Breast epithelium (tissue), 4 donors: ENCODE data around the gene SPTBN1. TPM values are rescaled to one million over a fixed set of nuclear protein-coding genes. Genes with fewer than 3 reads are reported as not detected.
"Not testable (repeated sequence)": the region's sequence is repeated elsewhere in the genome, so short reads cannot be mapped to it uniquely, and the experiment has no call there.

ENCODE experiments used
- DNase-seq, 2 donors: peaks; one replicate each; pipeline ENCODE4 v3.0.0-alpha.2; 2019; ENCODE audit warnings: low spot score in 2 of 2
- H3K27ac ChIP-seq, 2 donors: fragments of 200-600 bp; sonication (generic) in 1 of 2; one replicate each; pipeline ENCODE4 v1.5.1; 2016 to 2019; ENCODE audit warnings: mild to moderate bottlenecking in 1 of 2
- H3K27me3 ChIP-seq, 2 donors: fragments of 200-600 bp; sonication (generic) in 1 of 2; one replicate each; pipeline versions ENCODE4 v1.5.1 to v1.6.0; 2017 to 2019; ENCODE audit warnings: control low read depth in 1 of 2, mild to moderate bottlenecking in 1 of 2
- H3K36me3 ChIP-seq: fragments of 200-600 bp; one replicate; pipeline ENCODE4 v1.5.1; 2019
- H3K4me1 ChIP-seq, 2 donors: fragments of 200-600 bp; sonication (generic); one replicate each; pipeline ENCODE4 v1.5.1; 2016 to 2019; ENCODE audit warnings: control low read depth in 1 of 2
- H3K4me3 ChIP-seq, 3 donors: fragments of 200-600 bp; sonication (generic); 1 replicate in 2 of 3; 2 replicates in 1 of 3; pipeline ENCODE4 v1.5.1; 2016 to 2019; ENCODE audit warnings: mild to moderate bottlenecking in 3 of 3, moderate library complexity in 2 of 3
- H3K9me3 ChIP-seq, 2 donors: fragments of 200-600 bp; sonication (generic) in 1 of 2; one replicate each; pipeline ENCODE4 v1.5.1; 2016 to 2019; ENCODE audit warnings: control low read depth in 1 of 2
- POLR2A ChIP-seq: fragments of 450-650 bp; IDR thresholded peaks from one replicate; pipeline ENCODE4 v1.6.1; 2016; ENCODE audit warnings: antibody characterized with exemption, mild to moderate bottlenecking, moderate library complexity
- POLR2AphosphoS5 ChIP-seq, 3 donors: sonication (generic); formaldehyde crosslinking; IDR thresholded peaks; one replicate each; pipeline ENCODE4 v1.6.1; 2017; ENCODE audit warnings: antibody characterized with exemption in 3 of 3
- intact Hi-C: fragments of 100-400 bp; cut with DNase I; formaldehyde crosslinking; loops from one replicate; pipeline ENCODE4 v1.15.1; 2023; ENCODE audit warnings: low total_unique reads
- total RNA-seq, 3 donors: library from RNA; depleted of rRNA; stranded (reverse); fragments of >200 nt; gene quantifications; one replicate each; pipeline ENCODE4 v1.1.0, GENCODE V29; 2016
- TF ChIP-seq, protein P1 (sequence below), 3 donors: fragments of 450-650 bp; IDR thresholded peaks; one replicate each; pipeline ENCODE4 v1.5.1; 2016 to 2017; ENCODE audit warnings: antibody characterized with exemption in 3 of 3, mild to moderate bottlenecking in 3 of 3, moderate library complexity in 3 of 3

The SPTBN1 gene
- total RNA-seq, 3 donors from 2014 or later: 223 to 1,216 (median 273) TPM

GRCh38 chr2:54513363-54513715 lies 57.2 kb downstream of the SPTBN1 start:
- Histone ChIP-seq H3K4me3 (no peak overlapping the region), H3K4me1 (no peaks in the 10 kb centered on the region), H3K27me3 (no peaks in the 10 kb centered on the region), H3K27ac (no peak overlapping the region), H3K36me3 (no peaks in the 10 kb centered on the region), H3K9me3 (no peaks in the 10 kb centered on the region)
- TF ChIP-seq POLR2A (no peak), POLR2AphosphoS5 (IDR thresholded peaks at IDR 0.05) (no peak)
- TF ChIP-seq, protein P1, sequence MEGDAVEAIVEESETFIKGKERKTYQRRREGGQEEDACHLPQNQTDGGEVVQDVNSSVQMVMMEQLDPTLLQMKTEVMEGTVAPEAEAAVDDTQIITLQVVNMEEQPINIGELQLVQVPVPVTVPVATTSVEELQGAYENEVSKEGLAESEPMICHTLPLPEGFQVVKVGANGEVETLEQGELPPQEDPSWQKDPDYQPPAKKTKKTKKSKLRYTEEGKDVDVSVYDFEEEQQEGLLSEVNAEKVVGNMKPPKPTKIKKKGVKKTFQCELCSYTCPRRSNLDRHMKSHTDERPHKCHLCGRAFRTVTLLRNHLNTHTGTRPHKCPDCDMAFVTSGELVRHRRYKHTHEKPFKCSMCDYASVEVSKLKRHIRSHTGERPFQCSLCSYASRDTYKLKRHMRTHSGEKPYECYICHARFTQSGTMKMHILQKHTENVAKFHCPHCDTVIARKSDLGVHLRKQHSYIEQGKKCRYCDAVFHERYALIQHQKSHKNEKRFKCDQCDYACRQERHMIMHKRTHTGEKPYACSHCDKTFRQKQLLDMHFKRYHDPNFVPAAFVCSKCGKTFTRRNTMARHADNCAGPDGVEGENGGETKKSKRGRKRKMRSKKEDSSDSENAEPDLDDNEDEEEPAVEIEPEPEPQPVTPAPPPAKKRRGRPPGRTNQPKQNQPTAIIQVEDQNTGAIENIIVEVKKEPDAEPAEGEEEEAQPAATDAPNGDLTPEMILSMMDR (IDR thresholded peaks at IDR 0.05): no peak
- intact Hi-C loops: no loop called here
- no peak for DNase-seq

GRCh38 chr2:54514822-54515569 lies 58.9 kb downstream of the SPTBN1 start:
- Histone ChIP-seq H3K27ac (no peak overlapping the region), H3K27me3 (no peaks in the 10 kb centered on the region), H3K4me3 (no peak overlapping the region), H3K4me1 (no peaks in the 10 kb centered on the region), H3K9me3 (no peaks in the 10 kb centered on the region), H3K36me3 (no peaks in the 10 kb centered on the region)
- TF ChIP-seq POLR2A (no peak), POLR2AphosphoS5 (IDR thresholded peaks at IDR 0.05) (peak in 1 of 3 donors; percentile 65)
- TF ChIP-seq, protein P1 (IDR thresholded peaks at IDR 0.05): no peak
- DNase-seq: no peak
- intact Hi-C loops: no loop called here

GRCh38 chr2:54516842-54517241 lies 60.7 kb downstream of the SPTBN1 start:
- Histone ChIP-seq H3K27ac (no peak overlapping the region), H3K36me3 (no peaks in the 10 kb centered on the region), H3K9me3 (no peaks in the 10 kb centered on the region), H3K4me3 (no peak overlapping the region), H3K27me3 (no peaks in the 10 kb centered on the region), H3K4me1 (no peaks in the 10 kb centered on the region)
- no peak for TF ChIP-seq POLR2AphosphoS5 (IDR thresholded peaks at IDR 0.05)
- TF ChIP-seq, protein P1 (IDR thresholded peaks at IDR 0.05): no peak
- TF ChIP-seq POLR2A: no peak
- DNase-seq: no peak
- intact Hi-C loops: no loop called here

DNA sequence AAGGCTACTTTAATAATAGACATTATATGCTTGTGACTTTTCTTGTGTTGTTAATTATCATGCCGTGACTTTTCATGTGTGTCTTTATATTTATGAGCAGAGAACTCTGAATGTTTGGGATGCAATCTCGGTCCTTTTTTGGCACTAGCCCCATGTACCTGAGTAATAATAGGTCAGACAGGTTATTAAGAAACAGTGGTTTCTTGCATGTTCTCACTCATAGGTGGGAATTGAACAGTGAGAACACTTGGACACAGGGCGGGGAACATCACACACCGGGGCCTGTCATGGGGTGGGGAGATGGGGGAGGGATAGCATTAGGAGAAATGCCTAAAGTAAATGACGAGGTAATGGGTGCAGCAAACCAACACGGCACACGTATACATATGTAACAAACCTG lies 61.9 kb downstream of the SPTBN1 start:
- H3K27ac ChIP-seq, intact Hi-C loops, DNase-seq, H3K4me3 ChIP-seq, H3K9me3 ChIP-seq, H3K36me3 ChIP-seq, H3K4me1 ChIP-seq, H3K27me3 ChIP-seq: not testable (repeated sequence)

GRCh38 chr2:54518430-54518829 lies 62.3 kb downstream of the SPTBN1 start:
- TF ChIP-seq POLR2A (no peak), POLR2AphosphoS5 (IDR thresholded peaks at IDR 0.05) (no peak)
- TF ChIP-seq, protein P1 (IDR thresholded peaks at IDR 0.05): no peak
- intact Hi-C loops: no loop called here
- H3K27ac ChIP-seq: no peak overlapping the region
- no peaks in the 10 kb centered on the region for H3K4me1 ChIP-seq
- H3K9me3 ChIP-seq: no peaks in the 10 kb centered on the region
- DNase-seq: no peak
- H3K4me3 ChIP-seq: no peak overlapping the region
- H3K36me3 ChIP-seq: no peaks in the 10 kb centered on the region
- no peaks in the 10 kb centered on the region for H3K27me3 ChIP-seq
